CD4-positive, alpha-beta T cell (primary cell): ENCODE measurements around the gene EHD2. TPM values are rescaled to one million over a fixed set of nuclear protein-coding genes. Genes with fewer than 3 reads are reported as not detected.
A peak's percentile ranks its signal among the peaks of the same experiment; 100 is the strongest.

ENCODE experiments used
- ATAC-seq: fragments of 200-7000 bp; cut with Tn5 transposase; one replicate; pipeline ENCODE4 v1.10.0; 2022; ENCODE audit warnings: mild to moderate bottlenecking; ENCODE audit not compliant: poor library complexity
- CTCF ChIA-PET: fragments of 350-600 bp; sonication (Branson Sonifier 250); formaldehyde crosslinking; loops from one replicate; lab custom pipeline; 2021; ENCODE audit warnings: antibody characterized with exemption, inconsistent platforms; lab: Charles Lee
- POLR2A ChIA-PET: fragments of 350-600 bp; sonication (Branson Sonifier 250); formaldehyde crosslinking; loops from one replicate; lab custom pipeline; 2021; ENCODE audit warnings: antibody characterized with exemption, inconsistent platforms; lab: Charles Lee
- DNase-seq, 14 experiments: peaks; one replicate each; pipeline ENCODE4 v3.0.0-alpha.2; 2013 to 2020; ENCODE audit warnings: mixed read lengths in 2 of 14
- H3K27ac ChIP-seq, 2 donors: one replicate each; pipeline versions ENCODE4 v1.5.1 to v1.7.0; 2013; ENCODE audit warnings: low read length in 2 of 2, low read depth in 1 of 2, mild to moderate bottlenecking in 1 of 2
- H3K27me3 ChIP-seq, 2 experiments: 1 replicate in 1 of 2; 2 replicates in 1 of 2; pipeline versions ENCODE4 v1.6.1 to v1.7.0; 2013; ENCODE audit warnings: low read length in 2 of 2, control low read depth in 1 of 2, mild to moderate bottlenecking in 1 of 2, moderate library complexity in 1 of 2; ENCODE audit not compliant: insufficient read depth in 2 of 2, control insufficient read depth in 1 of 2
- H3K36me3 ChIP-seq: one replicate; pipeline ENCODE4 v1.6.1; 2013; ENCODE audit warnings: low read length, control low read depth; ENCODE audit not compliant: insufficient read depth
- H3K4me1 ChIP-seq: one replicate; pipeline ENCODE4 v1.6.1; 2013; ENCODE audit warnings: low read length, control low read depth; ENCODE audit not compliant: insufficient read depth
- H3K4me3 ChIP-seq: one replicate; pipeline ENCODE4 v1.5.1; 2013; ENCODE audit warnings: mild to moderate bottlenecking, low read length, moderate library complexity
- H3K9me3 ChIP-seq, 2 experiments: 1 replicate in 1 of 2; 2 replicates in 1 of 2; pipeline versions ENCODE4 v1.6.1 to v1.7.0; 2013; ENCODE audit warnings: low read length in 2 of 2, mild to moderate bottlenecking in 2 of 2, control low read depth in 1 of 2, moderate library complexity in 1 of 2; ENCODE audit not compliant: control insufficient read depth in 1 of 2, insufficient read depth in 1 of 2
- H3K27ac Mint-ChIP-seq: one replicate; pipeline ENCODE4 v1.8.0; 2020; ENCODE audit warnings: mixed read lengths
- H3K27me3 Mint-ChIP-seq: one replicate; pipeline ENCODE4 v1.8.0; 2021; ENCODE audit warnings: mixed read lengths
- H3K36me3 Mint-ChIP-seq: one replicate; pipeline ENCODE4 v1.8.0; 2021; ENCODE audit warnings: low read depth, mixed read lengths
- H3K4me1 Mint-ChIP-seq: one replicate; pipeline ENCODE4 v1.8.0; 2021; ENCODE audit warnings: low read depth, mixed read lengths
- H3K4me3 Mint-ChIP-seq: one replicate; pipeline ENCODE4 v1.8.0; 2020; ENCODE audit warnings: mild to moderate bottlenecking, mixed read lengths
- H3K9me3 Mint-ChIP-seq: one replicate; pipeline ENCODE4 v1.8.0; 2020; ENCODE audit warnings: mixed read lengths
- intact Hi-C, 2 experiments: fragments of 100-400 bp; cut with DNase I in 1 of 2; cut with micrococcal nuclease in 1 of 2; formaldehyde crosslinking; loops; one replicate each; pipeline versions ENCODE4 v1.15.1 to v1.9.0; 2023 to 2025; cut with DNase I, micrococcal nuclease
- total RNA-seq, 174 experiments: library from RNA in 2 of 174; stranded (reverse) in 2 of 174; gene quantifications; one replicate each; pipeline ENCODE4 v1.2.3 and lab custom pipeline; 2021 to 2026
- TF ChIP-seq, protein P1 (sequence below): fragments of 200-600 bp; IDR thresholded peaks from one replicate; pipeline ENCODE4 v1.8.0; 2022; ENCODE audit warnings: antibody characterized with exemption, mild to moderate bottlenecking

EHD2 gene
- total RNA-seq, 2 experiments from 2014 or later: 0.16 TPM; not detected in 1

- H3K27ac ChIP-seq: no peak overlapping the region
- H3K36me3 Mint-ChIP-seq: peaks cover 41% of the 10 kb centered on the region
- H3K4me3 ChIP-seq: no peak overlapping the region
- H3K27me3 Mint-ChIP-seq: no peaks in the 10 kb centered on the region
- no peak overlapping the region for H3K4me3 Mint-ChIP-seq
- peaks cover 45% of the 10 kb centered on the region for H3K36me3 ChIP-seq
- CTCF ChIA-PET: interaction anchor here (0.8 to 4.4 kb wide), 10 partner anchors 9 to 349 kb away, joined by 3 to 50 read pairs (median 4); partner anchors contain the start of genes DHX34, EHD2 and NAPA
- no peaks in the 10 kb centered on the region for H3K27me3 ChIP-seq
- TF ChIP-seq, protein P1, sequence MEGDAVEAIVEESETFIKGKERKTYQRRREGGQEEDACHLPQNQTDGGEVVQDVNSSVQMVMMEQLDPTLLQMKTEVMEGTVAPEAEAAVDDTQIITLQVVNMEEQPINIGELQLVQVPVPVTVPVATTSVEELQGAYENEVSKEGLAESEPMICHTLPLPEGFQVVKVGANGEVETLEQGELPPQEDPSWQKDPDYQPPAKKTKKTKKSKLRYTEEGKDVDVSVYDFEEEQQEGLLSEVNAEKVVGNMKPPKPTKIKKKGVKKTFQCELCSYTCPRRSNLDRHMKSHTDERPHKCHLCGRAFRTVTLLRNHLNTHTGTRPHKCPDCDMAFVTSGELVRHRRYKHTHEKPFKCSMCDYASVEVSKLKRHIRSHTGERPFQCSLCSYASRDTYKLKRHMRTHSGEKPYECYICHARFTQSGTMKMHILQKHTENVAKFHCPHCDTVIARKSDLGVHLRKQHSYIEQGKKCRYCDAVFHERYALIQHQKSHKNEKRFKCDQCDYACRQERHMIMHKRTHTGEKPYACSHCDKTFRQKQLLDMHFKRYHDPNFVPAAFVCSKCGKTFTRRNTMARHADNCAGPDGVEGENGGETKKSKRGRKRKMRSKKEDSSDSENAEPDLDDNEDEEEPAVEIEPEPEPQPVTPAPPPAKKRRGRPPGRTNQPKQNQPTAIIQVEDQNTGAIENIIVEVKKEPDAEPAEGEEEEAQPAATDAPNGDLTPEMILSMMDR: peak; percentile 86
- no peaks in the 10 kb centered on the region for H3K9me3 Mint-ChIP-seq
- H3K9me3 ChIP-seq: no peaks in the 10 kb centered on the region
- POLR2A ChIA-PET: interaction anchor here (1.1 to 2.1 kb wide), 2 partner anchors 182 to 261 kb away, joined by 5 read pairs; no protein-coding TSS in a partner anchor
- peaks cover 6% of the 10 kb centered on the region for H3K4me1 ChIP-seq
- ATAC-seq: peak; percentile 77
- intact Hi-C loops: loop anchor here (1.0 to 5.0 kb wide), 5 partner anchors 86 to 402 kb away; partner anchors contain the start of gene NAPA (in 2 of the 2)
- peak; percentile 16 to 75 (median 42) for DNase-seq
- no peak overlapping the region for H3K27ac Mint-ChIP-seq
- H3K4me1 Mint-ChIP-seq: peaks cover 4% of the 10 kb centered on the region
Measured at GRCh38 chr19:47697863-47698609, 15.2 kb upstream of the EHD2 start.

DNA sequence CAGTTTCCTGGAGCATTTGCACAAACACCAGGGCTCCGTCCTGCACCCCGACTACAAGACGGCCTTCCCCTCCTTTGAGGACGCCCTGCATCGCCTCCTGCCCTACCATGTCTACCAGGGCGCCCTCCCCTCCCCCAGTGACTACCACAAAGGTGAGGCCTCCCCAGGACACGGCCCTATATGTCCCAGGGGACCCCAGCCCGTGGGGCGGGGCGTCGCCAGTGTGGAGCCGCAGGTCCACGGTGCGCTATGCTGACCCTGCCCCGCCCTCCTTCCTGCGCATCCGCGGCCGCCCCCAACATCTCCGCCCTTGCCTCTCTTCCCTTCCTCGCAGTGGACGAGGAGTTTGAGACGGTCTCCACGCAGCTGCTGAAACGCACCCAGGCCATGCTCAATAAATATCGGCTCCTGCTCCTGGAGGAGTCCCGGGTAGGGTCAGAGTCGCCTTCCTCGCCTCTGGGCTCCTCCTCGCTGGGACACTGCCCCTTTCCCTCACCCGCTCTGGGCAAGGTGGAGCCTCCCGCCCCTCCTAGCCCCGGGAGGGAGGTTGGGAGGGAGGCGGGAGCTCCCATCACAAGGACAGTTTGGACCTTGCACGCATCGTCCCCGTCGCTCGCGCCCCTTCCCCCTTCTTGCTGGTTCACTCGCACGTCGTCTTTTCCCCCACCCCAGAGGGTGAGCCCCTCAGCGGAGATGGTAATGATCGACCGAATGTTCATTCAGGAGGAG lies 14.4 kb upstream of the EHD2 start:
- no peak for ATAC-seq
- Mint-ChIP-seq H3K4me3 (no peak overlapping the region), H3K4me1 (peaks cover 4% of the 10 kb centered on the region), H3K27ac (no peak overlapping the region), H3K36me3 (peaks cover 47% of the 10 kb centered on the region), H3K9me3 (no peaks in the 10 kb centered on the region), H3K27me3 (no peaks in the 10 kb centered on the region)
- POLR2A ChIA-PET: interaction anchor here (1.1 to 2.1 kb wide), 2 partner anchors 183 to 262 kb away, joined by 5 read pairs; no protein-coding TSS in a partner anchor
- no peak overlapping the region for H3K4me3 ChIP-seq
- H3K4me1 ChIP-seq: peaks cover 6% of the 10 kb centered on the region
- no peaks in the 10 kb centered on the region for H3K9me3 ChIP-seq
- H3K27me3 ChIP-seq: no peaks in the 10 kb centered on the region
- intact Hi-C loops: loop anchor here (1.0 to 5.0 kb wide), 5 partner anchors 86 to 402 kb away; partner anchors contain the start of gene NAPA (in 2 of the 2)
- H3K36me3 ChIP-seq: peaks cover 42% of the 10 kb centered on the region
- TF ChIP-seq, protein P1: no peak
- CTCF ChIA-PET: interaction anchor here (0.6 to 4.4 kb wide), 13 partner anchors 8 to 350 kb away, joined by 3 to 50 read pairs (median 4); partner anchors contain the start of genes DHX34, EHD2, NAPA and NOP53
- H3K27ac ChIP-seq: no peak overlapping the region
- peak in 1 of 14 experiments; percentile 38 for DNase-seq

GRCh38 chr19:47699360-47699917 lies 13.8 kb upstream of the EHD2 start:
- intact Hi-C loops: loop anchor here (2.0 to 5.0 kb wide), 3 partner anchors 87 to 185 kb away; partner anchors contain the start of gene NAPA (in 2 of the 2)
- TF ChIP-seq, protein P1: peak; percentile 72
- peaks cover 42% of the 10 kb centered on the region for H3K36me3 ChIP-seq
- H3K4me3 ChIP-seq: no peak overlapping the region
- Mint-ChIP-seq H3K9me3 (no peaks in the 10 kb centered on the region), H3K4me3 (no peak overlapping the region), H3K4me1 (peaks cover 4% of the 10 kb centered on the region), H3K36me3 (peaks cover 51% of the 10 kb centered on the region), H3K27me3 (no peaks in the 10 kb centered on the region), H3K27ac (no peak overlapping the region)
- ATAC-seq (peak; percentile 78), DNase-seq (peak; percentile 23 to 71 (median 44))
- ChIA-PET POLR2A (interaction anchor here (2.1 kb wide), 1 partner anchor 184 kb away, joined by 5 read pairs; no protein-coding TSS in a partner anchor), CTCF (interaction anchor here (0.6 to 4.4 kb wide), 9 partner anchors 8 to 271 kb away, joined by 3 to 50 read pairs (median 4); partner anchors contain the start of genes EHD2, NAPA and NOP53)
- no peak overlapping the region for H3K27ac ChIP-seq
- no peaks in the 10 kb centered on the region for H3K9me3 ChIP-seq
- no peaks in the 10 kb centered on the region for H3K27me3 ChIP-seq
- peaks cover 6% of the 10 kb centered on the region for H3K4me1 ChIP-seq
